Spleen (tissue), 11 donors: ENCODE data around the gene ZNF789. TPM values are rescaled to one million over a fixed set of nuclear protein-coding genes. Genes with fewer than 3 reads are reported as not detected.

Experiments used
- DNase-seq: peaks from one replicate; pipeline ENCODE4 v3.0.0-alpha.2; 2020
- H3K27ac ChIP-seq, 8 donors: fragments of 200-600 bp; sonication (generic) in 7 of 8; 1 replicate in 4 of 8; 2 replicates in 4 of 8; pipeline versions ENCODE4 v1.5.0 to v1.8.0; 2016 to 2021; ENCODE audit warnings: inconsistent platforms in 4 of 8, mild to moderate bottlenecking in 4 of 8, moderate library complexity in 1 of 8
- H3K27me3 ChIP-seq, 7 donors: fragments of 200-600 bp; sonication (generic) in 6 of 7; replicated peaks in 1 of 7; 1 replicate in 4 of 7; 2 replicates in 3 of 7; pipeline versions ENCODE4 v1.5.0 to v1.8.0; 2016 to 2021; ENCODE audit warnings: inconsistent platforms in 3 of 7, mild to moderate bottlenecking in 1 of 7
- H3K36me3 ChIP-seq, 6 donors: fragments of 200-600 bp; sonication (generic) in 5 of 6; 1 replicate in 4 of 6; 2 replicates in 2 of 6; pipeline versions ENCODE4 v1.5.0 to v1.8.0; 2016 to 2021; ENCODE audit warnings: inconsistent platforms in 2 of 6
- H3K4me1 ChIP-seq, 6 donors: fragments of 200-600 bp; sonication (generic) in 5 of 6; 1 replicate in 3 of 6; 2 replicates in 3 of 6; pipeline versions ENCODE4 v1.5.0 to v1.8.0; 2016 to 2021; ENCODE audit warnings: inconsistent platforms in 3 of 6
- H3K4me3 ChIP-seq, 8 donors: fragments of 200-600 bp; sonication (generic) in 7 of 8; 1 replicate in 4 of 8; 2 replicates in 4 of 8; pipeline versions ENCODE4 v1.5.0 to v1.8.0; 2016 to 2021; ENCODE audit warnings: inconsistent platforms in 4 of 8, mild to moderate bottlenecking in 4 of 8, moderate library complexity in 2 of 8
- H3K9me3 ChIP-seq, 8 donors: fragments of 200-600 bp; sonication (generic) in 7 of 8; 1 replicate in 4 of 8; 2 replicates in 4 of 8; pipeline versions ENCODE4 v1.5.0 to v1.8.0; 2016 to 2021; ENCODE audit warnings: inconsistent platforms in 4 of 8
- POLR2A ChIP-seq, 3 donors: fragments of 450-650 bp; IDR thresholded peaks; one replicate each; pipeline ENCODE4 v1.5.1; 2017; ENCODE audit warnings: antibody characterized with exemption in 3 of 3, mild to moderate bottlenecking in 1 of 3
- POLR2AphosphoS5 ChIP-seq, 3 donors: sonication (generic); formaldehyde crosslinking; IDR thresholded peaks; one replicate each; pipeline ENCODE4 v1.5.1; 2017; ENCODE audit warnings: antibody characterized with exemption in 3 of 3
- WGBS, 5 donors: extraction: QIAGEN DNeasy Blood & Tissue Kit in 3 of 5; methylation state at CpG; one replicate each; pipeline versions ENCODE4 v1.1.5 to v1.1.7; 2013 to 2018; 5-methylcytosine and 5-hydroxymethylcytosine counted together
- intact Hi-C: fragments of 100-400 bp; cut with DNase I; formaldehyde crosslinking; loops from one replicate; pipeline ENCODE4 v1.15.0; 2023; ENCODE audit warnings: low total_unique reads
- polyA plus RNA-seq, 3 donors: library from polyadenylated mRNA; stranded (reverse); fragments of 200-250 nt; gene quantifications; one replicate each; pipeline ENCODE4 v1.2.1, GENCODE V29; 2013
- total RNA-seq, 7 donors: library from RNA; depleted of rRNA in 3 of 7; stranded (reverse); fragments of >200 nt in 3 of 7; fragmentation: NEBNext Ultra II Directional in 4 of 7; extraction: Animal tissue kit (Norgen Biotek cat#: 25700) in 4 of 7; gene quantifications; one replicate each; pipeline versions ENCODE4 v1.1.0 to v1.2.1, GENCODE V29; 2016 to 2021
- TF ChIP-seq, protein P1 (sequence below), 11 experiments: fragments of 200-600 bp in 7 of 11; fragments of 450-650 bp in 4 of 11; sonication (generic) in 4 of 11; IDR thresholded peaks in 8 of 11; conservative IDR thresholded peaks in 3 of 11; 1 replicate in 7 of 11; 2 replicates in 4 of 11; pipeline versions ENCODE4 v1.4.0 to v1.8.0; 2016 to 2021; ENCODE audit warnings: antibody characterized with exemption in 11 of 11, inconsistent platforms in 4 of 11, mild to moderate bottlenecking in 1 of 11
- donor health status: healthy with polysubstance abuse.
- donor health status: DM: no; HTN: no; CAD: no; lungs with moderate emphysema.
- donor health status: DM: no; HTN: no; CAD: no.
- donor health status: Bipolar disorder and iron deficiency.
- donor health status: healthy.
- donor health status: DM: no; HTN: no; CAD: no.
- donor health status: DM: yes; HTN: yes; CAD: no.

The ZNF789 gene
- total and polyA plus RNA-seq, 10 donors = 8.9 to 22.5 (median 13.6) TPM

DNA sequence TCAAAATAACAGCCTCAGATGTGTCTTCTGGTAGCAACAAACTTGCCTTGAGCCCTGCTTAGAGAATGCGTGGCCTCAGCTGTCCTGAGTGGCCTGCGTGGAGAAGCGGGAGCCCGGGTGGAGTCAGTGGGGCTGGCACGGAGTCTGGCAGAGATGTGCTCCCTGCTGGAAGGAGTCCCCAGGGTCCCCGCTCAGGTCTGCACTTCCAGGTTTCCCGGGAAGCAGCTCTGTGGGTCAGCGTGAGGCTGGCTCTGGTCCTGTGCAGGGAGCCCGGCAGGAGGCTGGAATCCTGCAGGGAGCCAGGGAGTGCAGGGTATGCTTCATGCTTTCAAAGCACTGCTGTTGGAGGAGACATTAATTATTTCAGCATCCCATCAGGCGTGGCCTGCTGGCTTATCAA lies 23.8 kb upstream of the ZNF789 start:
- H3K27me3 ChIP-seq = no peaks in the 10 kb centered on the region
- no peaks in the 10 kb centered on the region for H3K9me3 ChIP-seq
- no peak overlapping the region for H3K27ac ChIP-seq
- peaks cover 0 to 42% (median 11%) of the 10 kb centered on the region in 6 donors for H3K4me1 ChIP-seq
- H3K36me3 ChIP-seq = peaks cover 0 to 100% (median 87%) of the 10 kb centered on the region in 6 donors
- no peak for DNase-seq
- TF ChIP-seq, protein P1, sequence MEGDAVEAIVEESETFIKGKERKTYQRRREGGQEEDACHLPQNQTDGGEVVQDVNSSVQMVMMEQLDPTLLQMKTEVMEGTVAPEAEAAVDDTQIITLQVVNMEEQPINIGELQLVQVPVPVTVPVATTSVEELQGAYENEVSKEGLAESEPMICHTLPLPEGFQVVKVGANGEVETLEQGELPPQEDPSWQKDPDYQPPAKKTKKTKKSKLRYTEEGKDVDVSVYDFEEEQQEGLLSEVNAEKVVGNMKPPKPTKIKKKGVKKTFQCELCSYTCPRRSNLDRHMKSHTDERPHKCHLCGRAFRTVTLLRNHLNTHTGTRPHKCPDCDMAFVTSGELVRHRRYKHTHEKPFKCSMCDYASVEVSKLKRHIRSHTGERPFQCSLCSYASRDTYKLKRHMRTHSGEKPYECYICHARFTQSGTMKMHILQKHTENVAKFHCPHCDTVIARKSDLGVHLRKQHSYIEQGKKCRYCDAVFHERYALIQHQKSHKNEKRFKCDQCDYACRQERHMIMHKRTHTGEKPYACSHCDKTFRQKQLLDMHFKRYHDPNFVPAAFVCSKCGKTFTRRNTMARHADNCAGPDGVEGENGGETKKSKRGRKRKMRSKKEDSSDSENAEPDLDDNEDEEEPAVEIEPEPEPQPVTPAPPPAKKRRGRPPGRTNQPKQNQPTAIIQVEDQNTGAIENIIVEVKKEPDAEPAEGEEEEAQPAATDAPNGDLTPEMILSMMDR (IDR thresholded peaks at IDR 0.05 in 8 of 11, conservative IDR thresholded peaks at IDR 0.05 in 3 of 11) = no peak
- no peak for TF ChIP-seq POLR2A (IDR thresholded peaks at IDR 0.05)
- TF ChIP-seq POLR2AphosphoS5 (IDR thresholded peaks at IDR 0.05) = peak in 1 of 3 donors; percentile 32
- WGBS, 5 donors = 93 to 100% (median 96%) methylated on average over 6 to 10 of the region's 10 CpGs
- intact Hi-C loops = no loop called here
- H3K4me3 ChIP-seq = no peak overlapping the region

DNA sequence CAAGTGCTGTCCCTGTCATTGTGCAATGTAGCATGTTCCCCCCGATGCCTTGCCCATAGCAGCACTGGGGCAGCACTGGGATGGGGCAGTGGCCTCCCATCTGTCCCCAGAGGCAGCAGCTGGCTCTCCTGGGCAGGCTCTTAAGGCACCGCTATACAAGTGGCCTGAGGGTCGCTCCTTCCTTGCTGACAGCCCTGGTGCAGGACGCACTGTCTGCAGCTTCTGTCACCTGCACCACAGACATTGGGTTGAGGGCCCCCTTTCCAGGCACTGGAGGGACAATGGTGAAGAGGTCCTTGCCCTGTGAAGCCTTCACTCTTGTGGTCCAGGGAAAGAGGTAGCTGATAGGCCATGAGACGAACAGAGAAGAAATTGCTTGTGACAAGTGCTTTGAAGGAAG lies 23.4 kb upstream of the ZNF789 start:
- peaks cover 0 to 100% (median 90%) of the 10 kb centered on the region in 6 donors for H3K36me3 ChIP-seq
- TF ChIP-seq POLR2AphosphoS5 (IDR thresholded peaks at IDR 0.05) = no peak
- TF ChIP-seq, protein P1 (IDR thresholded peaks at IDR 0.05 in 8 of 11, conservative IDR thresholded peaks at IDR 0.05 in 3 of 11) = no peak
- TF ChIP-seq POLR2A (IDR thresholded peaks at IDR 0.05) = no peak
- no peaks in the 10 kb centered on the region for H3K27me3 ChIP-seq
- H3K9me3 ChIP-seq = no peaks in the 10 kb centered on the region
- intact Hi-C loops = no loop called here
- 83 to 91% (median 89%) methylated on average over 2 to 5 of the region's 5 CpGs for WGBS, 5 donors
- H3K4me3 ChIP-seq = no peak overlapping the region
- no peak for DNase-seq
- peaks cover 0 to 37% (median 11%) of the 10 kb centered on the region in 6 donors for H3K4me1 ChIP-seq
- H3K27ac ChIP-seq = peak overlapping the region in 1 of 8 donors; percentile 8

DNA sequence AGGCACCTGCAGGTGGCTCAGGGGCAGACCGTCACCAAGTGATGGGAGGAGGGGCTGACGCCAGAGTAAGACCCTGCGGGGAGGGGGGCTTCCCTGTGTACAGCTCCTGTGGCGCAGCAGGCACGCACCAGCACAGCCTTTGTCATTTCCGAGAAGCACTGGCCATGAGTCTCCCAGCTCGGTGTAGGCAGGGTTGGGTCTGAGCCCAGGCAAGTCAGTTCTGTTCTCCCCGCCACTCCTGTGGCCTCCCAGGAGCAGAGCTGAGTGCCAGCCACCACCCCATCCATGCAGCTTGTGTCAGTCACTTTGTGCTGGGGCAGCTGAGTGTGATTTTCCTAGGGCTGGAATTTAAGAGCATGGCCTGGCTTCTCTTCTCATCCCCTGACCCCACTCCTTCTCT lies 20.8 kb upstream of the ZNF789 start:
- TF ChIP-seq POLR2AphosphoS5 (IDR thresholded peaks at IDR 0.05) = peak in 1 of 3 donors; percentile 9
- TF ChIP-seq POLR2A (IDR thresholded peaks at IDR 0.05) = no peak
- 90 to 98% (median 92%) methylated on average over 6 to 8 of the region's 8 CpGs; no CpG with 5 or more reads in 1 of the 5 donors for WGBS, 5 donors
- H3K9me3 ChIP-seq = no peaks in the 10 kb centered on the region
- peaks cover 0 to 34% (median 11%) of the 10 kb centered on the region in 6 donors for H3K4me1 ChIP-seq
- peak overlapping the region in 1 of 8 donors; percentile 3 for H3K27ac ChIP-seq
- DNase-seq = no peak
- H3K36me3 ChIP-seq = peaks cover 0 to 100% (median 93%) of the 10 kb centered on the region in 6 donors
- intact Hi-C loops = no loop called here
- no peak overlapping the region for H3K4me3 ChIP-seq
- H3K27me3 ChIP-seq = no peaks in the 10 kb centered on the region

DNA sequence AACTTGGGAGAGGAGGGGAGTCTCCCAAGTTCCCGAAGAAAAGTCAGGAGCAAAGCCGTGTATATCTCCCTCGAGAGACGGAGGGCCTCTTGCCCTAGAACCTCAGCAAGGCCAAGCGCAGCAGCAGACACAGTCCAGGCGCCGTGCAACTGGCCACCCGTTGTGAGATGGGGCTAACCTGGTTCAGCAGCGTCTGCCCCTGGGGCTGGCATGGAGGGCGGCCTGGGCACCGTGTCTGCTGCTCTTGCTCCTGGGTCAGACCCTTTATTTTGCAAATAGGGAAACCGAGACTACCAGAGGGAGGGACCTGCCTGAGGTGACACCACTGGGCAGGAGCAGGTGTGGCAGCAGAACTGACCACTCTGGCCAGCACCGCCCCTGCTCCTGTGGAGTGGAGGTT lies 20.1 kb upstream of the ZNF789 start:
- 93 to 95% (median 93%) methylated on average over 8 to 13 of the region's 13 CpGs for WGBS, 5 donors
- Histone ChIP-seq H3K4me3 (no peak overlapping the region), H3K27me3 (no peaks in the 10 kb centered on the region), H3K36me3 (peaks cover 0 to 100% (median 95%) of the 10 kb centered on the region in 6 donors), H3K9me3 (no peaks in the 10 kb centered on the region), H3K27ac (peak overlapping the region in 1 of 8 donors; percentile 3), H3K4me1 (peaks cover 0 to 34% (median 11%) of the 10 kb centered on the region in 6 donors)
- DNase-seq = no peak
- intact Hi-C loops = no loop called here
- TF ChIP-seq POLR2AphosphoS5 (IDR thresholded peaks at IDR 0.05) = no peak
- TF ChIP-seq, protein P1 (IDR thresholded peaks at IDR 0.05 in 8 of 11, conservative IDR thresholded peaks at IDR 0.05 in 3 of 11) = no peak
- TF ChIP-seq POLR2A (IDR thresholded peaks at IDR 0.05) = no peak
